Choroid plexus epithelial cell (primary cell): ENCODE measurements around the gene CHST7.
A peak's percentile ranks its signal among the peaks of the same experiment; 100 is the strongest.

Source experiments
- DNase-seq: peaks from one replicate; pipeline ENCODE4 v3.0.0-alpha.2; 2010; ENCODE audit warnings: low read depth
- H3K4me3 ChIP-seq: 2 replicates; pipeline ENCODE4 v1.5.1; 2011; ENCODE audit warnings: low read depth, mild to moderate bottlenecking, control low read depth, low read length, moderate library complexity
- CTCF ChIP-seq: conservative IDR thresholded peaks from 2 replicates; pipeline ENCODE4 v1.5.1; 2011; ENCODE audit warnings: low read depth, mild to moderate bottlenecking, control low read depth, inconsistent platforms, low read length, moderate library complexity

Gene CHST7

GRCh38 chrX:46582966-46583365 lies 9.4 kb downstream of the CHST7 start:
- peak; percentile 90 for DNase-seq
- no peak overlapping the region for H3K4me3 ChIP-seq

GRCh38 chrX:46584736-46585135 lies 11.2 kb downstream of the CHST7 start:
- H3K4me3 ChIP-seq, result no peak overlapping the region
- DNase-seq, result no peak
- no peak for TF ChIP-seq CTCF

More at GRCh38 chrX:46582966-46583365, 9.4 kb downstream of the CHST7 start:
- TF ChIP-seq CTCF, result no peak

GRCh38 chrX:46587158-46587557 lies 13.6 kb downstream of the CHST7 start:
- DNase-seq, result peak; percentile 74
- H3K4me3 ChIP-seq, result no peak overlapping the region
- no peak for TF ChIP-seq CTCF

- DNase-seq, result no peak
- TF ChIP-seq CTCF, result no peak
- H3K4me3 ChIP-seq, result no peak overlapping the region
Observed at GRCh38 chrX:46587753-46588171, 14.2 kb downstream of the CHST7 start.

GRCh38 chrX:46588263-46588662 lies 14.7 kb downstream of the CHST7 start:
- no peak for TF ChIP-seq CTCF
- H3K4me3 ChIP-seq, result no peak overlapping the region
- DNase-seq, result peak; percentile 84

- TF ChIP-seq CTCF, result no peak
- no peak overlapping the region for H3K4me3 ChIP-seq
- no peak for DNase-seq
Observed at GRCh38 chrX:46589977-46590723, 16.6 kb downstream of the CHST7 start.

GRCh38 chrX:46595084-46595483 lies 21.5 kb downstream of the CHST7 start:
- no peak for TF ChIP-seq CTCF
- no peak overlapping the region for H3K4me3 ChIP-seq
- no peak for DNase-seq
